Bronchial epithelial cell (primary cell): Measurements from ENCODE around the gene CTSE. TPM values are rescaled to one million over a fixed set of nuclear protein-coding genes. Genes with fewer than 3 reads are reported as not detected.

ENCODE experiments used
- DNase-seq: peaks from one replicate; pipeline ENCODE4 v3.0.0-alpha.2; 2010; ENCODE audit warnings: low read depth
- FAIRE-seq: peaks from 2 replicates; lab custom pipeline; 2011; peaks lifted over from hg19 to GRCh38; lab: Jason Lieb, UNC
- H3K27me3 ChIP-seq: 2 replicates; pipeline ENCODE4 v1.5.1; 2011; ENCODE audit warnings: low read length; ENCODE audit not compliant: control insufficient read depth, insufficient read depth
- H3K36me3 ChIP-seq: 2 replicates; pipeline ENCODE4 v1.5.1; 2011; ENCODE audit warnings: low read length; ENCODE audit not compliant: control insufficient read depth, insufficient read depth
- H3K4me3 ChIP-seq: 2 replicates; pipeline ENCODE4 v1.5.1; 2011; ENCODE audit warnings: mild to moderate bottlenecking, low read depth, low read length, control low read depth
- total RNA-seq: library from RNA; depleted of rRNA; stranded (reverse); fragments of >200 nt; gene quantifications from 2 replicates; pipeline ENCODE4 v1.2.1, GENCODE V29; 2014
- TF ChIP-seq, protein P1 (sequence below): IDR thresholded peaks from 2 replicates; pipeline ENCODE4 v1.5.1; 2011; ENCODE audit warnings: mild to moderate bottlenecking, moderate library complexity, low read length, control low read depth, inconsistent platforms; ENCODE audit not compliant: insufficient read depth, severe bottlenecking

CTSE gene
- total RNA-seq, 1 donor from 2014 or later, result not detected

DNA sequence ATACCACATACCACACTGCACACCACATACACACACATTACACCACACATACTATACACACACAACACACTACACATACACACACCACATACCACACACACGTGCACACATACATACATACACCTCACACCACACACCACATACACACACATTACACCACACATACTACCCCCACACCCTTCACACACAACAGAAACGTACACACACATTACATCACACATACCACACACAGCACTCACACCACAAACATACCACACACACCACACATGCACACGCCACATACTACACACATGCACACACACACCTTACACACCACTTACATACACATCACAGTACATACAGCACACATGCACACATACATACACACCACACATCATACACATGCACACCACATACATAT is 49.0 kb downstream of the CTSE start:
- FAIRE-seq (no peak), DNase-seq (no peak)
- Histone ChIP-seq H3K36me3 (no peaks in the 10 kb centered on the region), H3K27me3 (no peaks in the 10 kb centered on the region), H3K4me3 (no peak overlapping the region)
- TF ChIP-seq, protein P1, sequence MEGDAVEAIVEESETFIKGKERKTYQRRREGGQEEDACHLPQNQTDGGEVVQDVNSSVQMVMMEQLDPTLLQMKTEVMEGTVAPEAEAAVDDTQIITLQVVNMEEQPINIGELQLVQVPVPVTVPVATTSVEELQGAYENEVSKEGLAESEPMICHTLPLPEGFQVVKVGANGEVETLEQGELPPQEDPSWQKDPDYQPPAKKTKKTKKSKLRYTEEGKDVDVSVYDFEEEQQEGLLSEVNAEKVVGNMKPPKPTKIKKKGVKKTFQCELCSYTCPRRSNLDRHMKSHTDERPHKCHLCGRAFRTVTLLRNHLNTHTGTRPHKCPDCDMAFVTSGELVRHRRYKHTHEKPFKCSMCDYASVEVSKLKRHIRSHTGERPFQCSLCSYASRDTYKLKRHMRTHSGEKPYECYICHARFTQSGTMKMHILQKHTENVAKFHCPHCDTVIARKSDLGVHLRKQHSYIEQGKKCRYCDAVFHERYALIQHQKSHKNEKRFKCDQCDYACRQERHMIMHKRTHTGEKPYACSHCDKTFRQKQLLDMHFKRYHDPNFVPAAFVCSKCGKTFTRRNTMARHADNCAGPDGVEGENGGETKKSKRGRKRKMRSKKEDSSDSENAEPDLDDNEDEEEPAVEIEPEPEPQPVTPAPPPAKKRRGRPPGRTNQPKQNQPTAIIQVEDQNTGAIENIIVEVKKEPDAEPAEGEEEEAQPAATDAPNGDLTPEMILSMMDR, result no peak

DNA sequence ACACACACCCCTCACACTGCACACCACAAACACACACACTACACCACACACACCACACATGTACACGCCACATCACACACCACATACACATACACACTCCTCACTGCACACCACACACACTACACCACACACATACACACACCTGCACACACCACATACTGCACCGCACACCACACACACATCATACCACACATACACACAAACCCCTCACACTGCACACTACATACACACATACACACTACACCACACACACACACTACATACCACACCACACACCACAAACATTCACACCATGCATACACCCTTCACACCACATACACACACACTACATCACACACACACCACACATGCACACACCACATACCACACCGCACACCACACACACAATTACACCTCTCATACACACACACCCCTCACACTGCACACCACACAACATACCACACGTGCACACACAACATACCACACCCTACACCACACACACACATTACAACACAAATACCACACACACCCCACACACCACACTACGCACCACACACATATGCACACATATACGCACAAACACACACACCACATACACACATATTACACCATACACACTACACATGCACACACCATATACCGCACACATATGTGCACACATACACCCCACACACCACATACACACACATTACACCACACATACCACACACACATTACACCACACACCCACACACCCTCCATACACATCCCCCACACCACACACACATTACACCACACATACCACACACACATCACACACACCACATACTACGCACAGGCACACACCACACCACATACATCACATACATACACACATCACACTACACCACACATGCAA is 50.1 kb downstream of the CTSE start:
- no peak overlapping the region for H3K4me3 ChIP-seq
- TF ChIP-seq, protein P1, result no peak
- H3K36me3 ChIP-seq, result no peaks in the 10 kb centered on the region
- H3K27me3 ChIP-seq, result no peaks in the 10 kb centered on the region
- FAIRE-seq, result no peak
- DNase-seq, result no peak

DNA sequence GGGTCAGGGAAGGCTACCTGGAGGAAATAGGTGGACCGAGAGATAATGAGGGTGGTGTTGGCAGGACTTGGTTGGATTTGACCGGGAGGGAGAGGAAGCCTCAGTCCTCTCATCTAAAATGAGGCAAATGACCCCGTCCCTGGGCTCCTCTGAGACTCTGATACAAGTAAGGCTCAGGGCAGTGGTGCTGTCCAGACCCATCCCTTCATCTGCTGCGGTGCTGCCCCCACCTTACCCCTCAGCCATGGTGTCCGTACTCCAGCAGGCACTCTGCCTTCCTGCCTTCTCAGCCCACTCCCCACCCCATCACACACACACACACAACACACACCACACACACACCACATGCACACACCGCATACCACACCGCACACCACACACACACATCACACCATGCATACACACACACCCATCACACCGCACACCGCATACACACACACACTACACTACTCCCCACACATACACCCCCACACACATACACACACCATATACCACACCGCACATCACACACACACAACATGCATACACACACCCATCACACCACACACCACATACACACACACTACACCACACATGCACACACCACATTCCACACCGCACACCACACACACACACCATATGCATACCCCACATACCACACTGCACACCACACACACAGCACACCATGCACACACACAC is 51.1 kb downstream of the CTSE start:
- no peak for FAIRE-seq
- H3K27me3 ChIP-seq, result no peaks in the 10 kb centered on the region
- H3K36me3 ChIP-seq, result no peaks in the 10 kb centered on the region
- TF ChIP-seq, protein P1, result no peak
- DNase-seq, result no peak
- no peak overlapping the region for H3K4me3 ChIP-seq

DNA sequence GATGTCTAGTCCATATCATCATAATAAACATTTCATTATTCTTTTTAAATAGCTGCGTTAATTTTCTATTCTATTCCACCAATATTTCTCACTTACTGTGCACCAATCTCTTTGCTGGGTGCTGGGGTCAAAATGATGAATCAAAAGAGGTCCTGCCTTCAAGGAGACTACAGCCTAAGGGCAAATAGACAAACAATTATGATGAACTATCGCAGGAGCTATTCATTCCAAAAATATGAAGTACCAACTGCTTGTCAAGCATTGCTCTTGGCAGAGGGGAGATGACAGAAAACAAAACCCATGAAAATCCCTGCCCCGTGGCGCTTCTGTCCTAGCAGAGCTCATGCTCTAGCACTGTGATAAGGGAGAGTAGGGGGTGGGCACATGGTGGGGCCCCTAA is 51.6 kb downstream of the CTSE start:
- Histone ChIP-seq H3K36me3 (no peaks in the 10 kb centered on the region), H3K27me3 (no peaks in the 10 kb centered on the region), H3K4me3 (no peak overlapping the region)
- DNase-seq, result no peak
- FAIRE-seq, result no peak
- TF ChIP-seq, protein P1, result no peak

DNA sequence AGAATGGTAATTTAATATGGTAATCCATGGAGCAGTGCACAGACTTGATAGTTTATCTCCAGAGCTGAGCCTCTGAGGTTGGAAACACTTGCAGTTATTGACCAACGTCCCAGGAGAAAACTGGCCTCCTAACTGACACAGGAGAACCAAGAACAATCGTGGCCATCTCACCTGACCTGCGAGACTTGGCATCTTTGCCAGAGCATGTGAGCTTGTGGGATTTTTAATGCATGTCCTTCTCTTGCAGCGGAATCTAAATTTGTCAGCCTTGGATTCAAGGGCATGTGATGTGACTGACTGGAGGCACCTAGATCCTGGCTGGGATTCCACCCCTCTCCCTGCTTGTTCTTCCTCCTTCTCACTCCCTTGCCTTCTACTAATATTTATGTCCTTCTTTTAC is 52.6 kb downstream of the CTSE start:
- H3K4me3 ChIP-seq, result no peak overlapping the region
- no peaks in the 10 kb centered on the region for H3K27me3 ChIP-seq
- DNase-seq (no peak), FAIRE-seq (no peak)
- H3K36me3 ChIP-seq, result no peaks in the 10 kb centered on the region
- TF ChIP-seq, protein P1, result no peak
